WTC11 (cell line): Measurements from ENCODE around the gene GTF3C1. TPM values are rescaled to one million over a fixed set of nuclear protein-coding genes. Genes with fewer than 3 reads are reported as not detected.

Experiments
- ATAC-seq: fragments of 200-7000 bp; cut with Tn5 transposase; 2 replicates; pipeline ENCODE4 v1.10.0; 2021; ENCODE audit warnings: mild to moderate bottlenecking, moderate library complexity
- CTCF ChIA-PET: fragments of 300-600 bp; sonication (Branson Sonifier 250); formaldehyde crosslinking; loops from one replicate; lab custom pipeline; 2021; ENCODE audit warnings: antibody characterized with exemption; lab: Charles Lee
- POLR2A ChIA-PET: fragments of 350-600 bp; sonication (Branson Sonifier 250); formaldehyde crosslinking; loops from one replicate; lab custom pipeline; 2021; ENCODE audit warnings: antibody characterized with exemption; lab: Charles Lee
- DNase-seq: peaks from one replicate; pipeline ENCODE4 v3.0.0; 2021; ENCODE audit warnings: low spot score
- H3K27ac Mint-ChIP-seq: 2 replicates; pipeline ENCODE4 v1.8.0; 2021; ENCODE audit warnings: mixed read lengths
- H3K27me3 Mint-ChIP-seq: 2 replicates; pipeline ENCODE4 v1.8.0; 2021; ENCODE audit warnings: low read depth, mild to moderate bottlenecking, moderate library complexity, mixed read lengths
- H3K36me3 Mint-ChIP-seq: 2 replicates; pipeline ENCODE4 v1.8.0; 2021; ENCODE audit warnings: mixed read lengths
- H3K4me1 Mint-ChIP-seq: 2 replicates; pipeline ENCODE4 v1.8.0; 2022; ENCODE audit warnings: mixed read lengths
- H3K4me3 Mint-ChIP-seq: 2 replicates; pipeline ENCODE4 v1.8.0; 2021; ENCODE audit warnings: mild to moderate bottlenecking, moderate library complexity, mixed read lengths
- H3K9me3 Mint-ChIP-seq: 2 replicates; pipeline ENCODE4 v1.8.0; 2021; ENCODE audit warnings: mixed read lengths
- AFF4 ChIP-seq: sonication (generic); formaldehyde crosslinking; IDR thresholded peaks from 2 replicates; pipeline ENCODE4 v1.8.1; 2023; ENCODE audit warnings: mild to moderate bottlenecking, missing genetic modification reagents, borderline replicate concordance
- ARID4B ChIP-seq: sonication (generic); formaldehyde crosslinking; IDR thresholded peaks from 2 replicates; pipeline ENCODE4 v1.8.0; 2023; ENCODE audit warnings: missing genetic modification reagents, mild to moderate bottlenecking, borderline replicate concordance
- FOXP4 ChIP-seq: sonication (generic); formaldehyde crosslinking; IDR thresholded peaks from 2 replicates; pipeline ENCODE4 v1.8.0; 2022; ENCODE audit warnings: mild to moderate bottlenecking, missing genetic modification reagents
- IRF1 ChIP-seq: sonication (generic); formaldehyde crosslinking; IDR thresholded peaks from 2 replicates; pipeline ENCODE4 v1.8.0; 2023; ENCODE audit warnings: missing genetic modification reagents
- MYBL2 ChIP-seq: sonication (generic); formaldehyde crosslinking; IDR thresholded peaks from 2 replicates; pipeline ENCODE4 v1.8.1; 2023; ENCODE audit warnings: mild to moderate bottlenecking, moderate library complexity, missing genetic modification reagents
- STAT6 ChIP-seq: sonication (generic); formaldehyde crosslinking; conservative IDR thresholded peaks from 2 replicates; pipeline ENCODE4 v1.8.1; 2023; ENCODE audit warnings: mild to moderate bottlenecking, low read depth, missing genetic modification reagents, moderate library complexity
- ZBTB21 ChIP-seq: sonication (generic); formaldehyde crosslinking; IDR thresholded peaks from 2 replicates; pipeline ENCODE4 v1.8.1; 2023; ENCODE audit warnings: mild to moderate bottlenecking, missing genetic modification reagents, borderline replicate concordance
- ZNF232 ChIP-seq: sonication (generic); formaldehyde crosslinking; IDR thresholded peaks from 2 replicates; pipeline ENCODE4 v1.8.0; 2022; ENCODE audit warnings: mild to moderate bottlenecking, missing genetic modification reagents
- ZNF512 ChIP-seq: sonication (generic); formaldehyde crosslinking; IDR thresholded peaks from 2 replicates; pipeline ENCODE4 v1.8.1; 2022; ENCODE audit warnings: missing genetic modification reagents, borderline replicate concordance
- total RNA-seq: library from RNA; stranded (reverse); gene quantifications from 3 replicates; pipeline ENCODE4 v1.2.3, GENCODE V29; 2021

Gene GTF3C1
- total RNA-seq, 1 experiment from 2014 or later: 146 TPM

- Mint-ChIP-seq H3K9me3 (no peaks in the 10 kb centered on the region), H3K4me1 (no peaks in the 10 kb centered on the region; the same call in 1 of the 2 replicates), H3K36me3 (peaks cover 14% of the 10 kb centered on the region), H3K27ac (no peak overlapping the region), H3K27me3 (no peaks in the 10 kb centered on the region), H3K4me3 (no peak overlapping the region)
- ATAC-seq (no peak), DNase-seq (no peak)
- TF ChIP-seq IRF1 (CRISPR knock-in tag): no peak
- TF ChIP-seq ZNF512: no peak
- no peak for TF ChIP-seq ZNF232 (CRISPR knock-in tag)
- no peak for TF ChIP-seq FOXP4
- no peak for TF ChIP-seq ZBTB21 (CRISPR knock-in tag)
- no peak for TF ChIP-seq STAT6
- no peak for TF ChIP-seq AFF4 (CRISPR knock-in tag)
- no peak for TF ChIP-seq MYBL2 (CRISPR knock-in tag)
- TF ChIP-seq ARID4B: no peak
- ChIA-PET CTCF (interaction anchor here (0.9 to 1.5 kb wide), 4 partner anchors 21 to 351 kb away, joined by 3 to 5 read pairs (median 5); no protein-coding TSS in a partner anchor), POLR2A (no interaction called here)
These were observed 88.8 kb downstream of the GTF3C1 start for GRCh38 chr16:27460663-27461482.
